ENCODE results near the gene SLC6A16. TPM values are rescaled to one million over a fixed set of nuclear protein-coding genes. Genes with fewer than 3 reads are reported as not detected.

SLC6A16 gene
- total and polyA plus RNA-seq, 2 of the 8 experiments (the other 6 are each of a cell fraction or from before 2014, with no cell fraction given), result 1.1 to 1.5 TPM

DNA sequence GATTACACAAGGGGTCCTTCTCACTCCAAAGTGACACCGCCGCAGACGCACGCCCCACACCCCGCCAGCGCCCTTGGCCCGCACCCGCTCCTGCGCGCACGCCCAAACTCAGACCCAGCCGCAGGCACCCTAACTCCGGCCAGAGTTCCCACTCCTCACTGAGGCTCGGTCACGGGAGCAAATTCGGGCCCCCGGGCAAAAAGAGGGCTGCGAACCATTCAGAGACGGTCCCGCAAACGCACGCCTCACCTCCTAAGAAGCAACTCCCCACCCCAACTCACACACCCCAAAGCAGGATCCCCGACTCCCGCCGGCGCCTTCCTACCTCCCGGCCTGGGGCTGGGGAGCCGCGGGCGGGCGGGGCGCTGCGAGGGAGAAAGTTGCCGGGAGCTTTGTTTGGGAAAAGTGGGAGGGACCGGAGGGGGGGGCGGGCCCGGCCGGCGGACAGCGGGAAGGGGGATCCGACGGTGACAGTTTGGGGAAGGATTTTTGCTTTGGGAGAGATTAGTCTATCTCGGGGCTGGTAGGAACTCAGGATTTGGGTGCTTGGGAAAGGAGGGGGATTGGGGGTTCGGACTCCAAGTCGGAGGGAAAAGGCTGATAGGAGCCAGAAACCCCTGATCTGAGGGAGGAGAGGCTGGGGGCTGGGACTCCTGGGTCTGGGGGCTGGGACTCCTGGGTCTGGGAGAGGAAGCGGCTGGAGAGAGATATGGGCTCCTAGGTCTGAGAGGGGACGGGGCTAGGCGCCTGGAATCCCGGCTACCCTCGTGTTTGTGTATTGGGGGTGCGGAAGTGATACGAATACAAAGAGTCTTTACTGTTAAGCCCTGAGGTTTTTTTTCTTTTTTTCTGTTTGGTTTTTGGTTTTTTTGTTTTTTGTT is 37.3 kb upstream of the SLC6A16 start, which contains the start of gene TEAD2 (continued):
- TF ChIP-seq RFX5 (IDR thresholded peaks at IDR 0.05; ENCODE audit: borderline replicate concordance, low read depth, low read length), result no peak
- no peak for TF ChIP-seq CBX5 (IDR thresholded peaks at IDR 0.05; ENCODE audit: low read depth, low read length)
- TF ChIP-seq GTF2F1 (IDR thresholded peaks at IDR 0.05; ENCODE audit: borderline replicate concordance, low read depth, low read length), result no peak
- no peak for TF ChIP-seq EP300 (IDR thresholded peaks at IDR 0.05; ENCODE audit: borderline replicate concordance in 1 of 2, low read depth in 2 of 2, low read length in 2 of 2)
- no peak for TF ChIP-seq EGR1 (IDR thresholded peaks at IDR 0.05; ENCODE audit: borderline replicate concordance, low read depth, low read length)
- no peak for TF ChIP-seq CTBP2 (IDR thresholded peaks at IDR 0.05; ENCODE audit: borderline replicate concordance, insufficient read depth, insufficient read length, low read length)
- TF ChIP-seq POLR2A (IDR thresholded peaks at IDR 0.05; ENCODE audit: control extremely low read depth in 1 of 2, low read depth in 2 of 2, low read length in 2 of 2), result peak in 1 of 2 experiments; percentile 74; a peak in 2 of 3 replicates
- peak; percentile 77 for TF ChIP-seq PHF8 (conservative IDR thresholded peaks at IDR 0.05; ENCODE audit: low read depth, low read length)
- TF ChIP-seq TAF7 (optimal IDR thresholded peaks at IDR 0.05; ENCODE audit: borderline replicate concordance, low read depth, low read length), result no peak
- TF ChIP-seq CHD1 (IDR thresholded peaks at IDR 0.05; ENCODE audit: low read depth, low read length), result no peak; the same call in 1 of the 2 replicates
- 0 out of 2 replicates have a peak, but pooled peaks have one; percentile 25 for TF ChIP-seq TBP (IDR thresholded peaks at IDR 0.05; ENCODE audit: low read depth, low read length)
- TF ChIP-seq, protein P1, sequence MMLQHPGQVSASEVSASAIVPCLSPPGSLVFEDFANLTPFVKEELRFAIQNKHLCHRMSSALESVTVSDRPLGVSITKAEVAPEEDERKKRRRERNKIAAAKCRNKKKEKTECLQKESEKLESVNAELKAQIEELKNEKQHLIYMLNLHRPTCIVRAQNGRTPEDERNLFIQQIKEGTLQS (IDR thresholded peaks at IDR 0.05; ENCODE audit: insufficient read depth, low read depth, low read length), result no peak
- no peak for TF ChIP-seq ZNF274 (IDR thresholded peaks at IDR 0.05; ENCODE audit: borderline replicate concordance, extremely low read depth, low read length)
- no peak for TF ChIP-seq SIX5 (IDR thresholded peaks at IDR 0.05; ENCODE audit: low read depth, low read length)
- TF ChIP-seq KDM4A (IDR thresholded peaks at IDR 0.05; ENCODE audit: low read depth, low read length, severe bottlenecking), result peak; percentile 37
- no peak for TF ChIP-seq MAFK (IDR thresholded peaks at IDR 0.05; ENCODE audit: low read depth, low read length)
- TF ChIP-seq TAF1 (IDR thresholded peaks at IDR 0.05; ENCODE audit: low read depth, low read length), result peak; percentile 61
- TF ChIP-seq NANOG (IDR thresholded peaks at IDR 0.05; ENCODE audit: insufficient read depth, low read depth, low read length, poor library complexity, severe bottlenecking), result no peak
- TF ChIP-seq SP1 (IDR thresholded peaks at IDR 0.05; ENCODE audit: low read depth, low read length), result no peak
- TF ChIP-seq, protein P2, sequence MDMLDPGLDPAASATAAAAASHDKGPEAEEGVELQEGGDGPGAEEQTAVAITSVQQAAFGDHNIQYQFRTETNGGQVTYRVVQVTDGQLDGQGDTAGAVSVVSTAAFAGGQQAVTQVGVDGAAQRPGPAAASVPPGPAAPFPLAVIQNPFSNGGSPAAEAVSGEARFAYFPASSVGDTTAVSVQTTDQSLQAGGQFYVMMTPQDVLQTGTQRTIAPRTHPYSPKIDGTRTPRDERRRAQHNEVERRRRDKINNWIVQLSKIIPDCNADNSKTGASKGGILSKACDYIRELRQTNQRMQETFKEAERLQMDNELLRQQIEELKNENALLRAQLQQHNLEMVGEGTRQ (IDR thresholded peaks at IDR 0.05; ENCODE audit: low read length), result no peak
- no peak for TF ChIP-seq SP2 (IDR thresholded peaks at IDR 0.05; ENCODE audit: low read length)
- TF ChIP-seq JUN (IDR thresholded peaks at IDR 0.05; ENCODE audit: low read depth, low read length), result no peak

All from H1 (cell line).